ENCODE measurements around the gene DCLK1.

DNA sequence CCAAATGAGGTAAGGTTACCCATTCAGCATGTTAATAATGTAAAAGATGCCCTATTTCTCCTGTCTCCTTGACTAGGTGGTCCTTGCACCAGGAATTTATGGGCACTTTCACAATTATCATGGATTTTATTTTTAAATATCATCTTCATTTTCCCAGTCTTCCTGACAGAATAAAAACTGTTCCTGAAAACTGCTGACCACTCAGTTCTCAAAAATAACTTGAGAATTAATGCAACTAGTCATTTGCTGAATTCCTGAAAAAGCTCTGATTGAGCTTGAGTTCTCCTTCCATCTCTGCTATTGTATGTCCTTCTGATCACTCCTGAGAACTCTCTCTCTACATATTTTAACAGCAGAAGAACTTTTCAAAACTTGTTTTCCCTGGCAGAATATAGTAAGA is 55.0 kb downstream of the DCLK1 start:
- TF ChIP-seq SPI1 (IDR thresholded peaks at IDR 0.05; ENCODE audit: borderline replicate concordance, low read depth): no peak
- no peak for TF ChIP-seq POLR2AphosphoS5 (IDR thresholded peaks at IDR 0.05; ENCODE audit: low read depth)
